ENCODE data around the gene CABCOCO1.
"Not testable (repeated sequence)": the region's sequence is repeated elsewhere in the genome, so short reads cannot be mapped to it uniquely, and the experiment has no call there.

Gene CABCOCO1

GRCh38 chr10:61642676-61643075, 20.1 kb upstream of the CABCOCO1 start:
- DNase-seq (ENCODE audit: low read depth, low spot score), result no peak

GRCh38 chr10:61643316-61643751, 19.4 kb upstream of the CABCOCO1 start:
- no peak for DNase-seq (ENCODE audit: low read depth, low spot score)

- DNase-seq (ENCODE audit: low read depth, low spot score), result no peak
Measured at GRCh38 chr10:61653699-61654098, 9.0 kb upstream of the CABCOCO1 start.

- no peak for DNase-seq (ENCODE audit: low read depth, low spot score)
Measured at GRCh38 chr10:61655335-61655851, 7.3 kb upstream of the CABCOCO1 start.

- DNase-seq (ENCODE audit: low read depth, low spot score), result no peak
Measured at GRCh38 chr10:61663466-61663865, 737 bp downstream of the CABCOCO1 start.

GRCh38 chr10:61664985-61665384, 2.3 kb downstream of the CABCOCO1 start:
- no peak for DNase-seq (ENCODE audit: low read depth, low spot score)

GRCh38 chr10:61669161-61669725, 6.5 kb downstream of the CABCOCO1 start:
- no peak for DNase-seq (ENCODE audit: low read depth, low spot score)

GRCh38 chr10:61669849-61670248, 7.1 kb downstream of the CABCOCO1 start:
- no peak for DNase-seq (ENCODE audit: low read depth, low spot score)

GRCh38 chr10:61673360-61673759, 10.6 kb downstream of the CABCOCO1 start:
- no peak for DNase-seq (ENCODE audit: low read depth, low spot score)

GRCh38 chr10:61682323-61682722, 19.6 kb downstream of the CABCOCO1 start:
- no peak for DNase-seq (ENCODE audit: low read depth, low spot score)

- DNase-seq (ENCODE audit: low read depth, low spot score), result no peak
Measured at GRCh38 chr10:61683319-61683718, 20.6 kb downstream of the CABCOCO1 start.

GRCh38 chr10:61684894-61685507, 22.3 kb downstream of the CABCOCO1 start:
- no peak for DNase-seq (ENCODE audit: low read depth, low spot score)

- no peak for DNase-seq (ENCODE audit: low read depth, low spot score)
Measured at GRCh38 chr10:61688551-61689308, 26.0 kb downstream of the CABCOCO1 start.

GRCh38 chr10:61691667-61692066, 28.9 kb downstream of the CABCOCO1 start:
- DNase-seq (ENCODE audit: low read depth, low spot score), result not testable (repeated sequence)

GRCh38 chr10:61692447-61693010, 29.8 kb downstream of the CABCOCO1 start:
- DNase-seq (ENCODE audit: low read depth, low spot score), result no peak

GRCh38 chr10:61698968-61699655, 36.4 kb downstream of the CABCOCO1 start:
- DNase-seq (ENCODE audit: low read depth, low spot score), result no peak

- DNase-seq (ENCODE audit: low read depth, low spot score), result no peak
Measured at GRCh38 chr10:61701055-61701705, 38.5 kb downstream of the CABCOCO1 start.

GRCh38 chr10:61701706-61702105, 39.0 kb downstream of the CABCOCO1 start:
- DNase-seq (ENCODE audit: low read depth, low spot score), result no peak

GRCh38 chr10:61702584-61702983, 39.9 kb downstream of the CABCOCO1 start:
- DNase-seq (ENCODE audit: low read depth, low spot score), result no peak

- DNase-seq (ENCODE audit: low read depth, low spot score), result no peak
Measured at GRCh38 chr10:61705022-61705613, 42.4 kb downstream of the CABCOCO1 start.

- DNase-seq (ENCODE audit: low read depth, low spot score), result no peak
Measured at GRCh38 chr10:61708846-61709245, 46.1 kb downstream of the CABCOCO1 start.
